ENCODE results near the gene ALOXE3.

ALOXE3 gene

DNA sequence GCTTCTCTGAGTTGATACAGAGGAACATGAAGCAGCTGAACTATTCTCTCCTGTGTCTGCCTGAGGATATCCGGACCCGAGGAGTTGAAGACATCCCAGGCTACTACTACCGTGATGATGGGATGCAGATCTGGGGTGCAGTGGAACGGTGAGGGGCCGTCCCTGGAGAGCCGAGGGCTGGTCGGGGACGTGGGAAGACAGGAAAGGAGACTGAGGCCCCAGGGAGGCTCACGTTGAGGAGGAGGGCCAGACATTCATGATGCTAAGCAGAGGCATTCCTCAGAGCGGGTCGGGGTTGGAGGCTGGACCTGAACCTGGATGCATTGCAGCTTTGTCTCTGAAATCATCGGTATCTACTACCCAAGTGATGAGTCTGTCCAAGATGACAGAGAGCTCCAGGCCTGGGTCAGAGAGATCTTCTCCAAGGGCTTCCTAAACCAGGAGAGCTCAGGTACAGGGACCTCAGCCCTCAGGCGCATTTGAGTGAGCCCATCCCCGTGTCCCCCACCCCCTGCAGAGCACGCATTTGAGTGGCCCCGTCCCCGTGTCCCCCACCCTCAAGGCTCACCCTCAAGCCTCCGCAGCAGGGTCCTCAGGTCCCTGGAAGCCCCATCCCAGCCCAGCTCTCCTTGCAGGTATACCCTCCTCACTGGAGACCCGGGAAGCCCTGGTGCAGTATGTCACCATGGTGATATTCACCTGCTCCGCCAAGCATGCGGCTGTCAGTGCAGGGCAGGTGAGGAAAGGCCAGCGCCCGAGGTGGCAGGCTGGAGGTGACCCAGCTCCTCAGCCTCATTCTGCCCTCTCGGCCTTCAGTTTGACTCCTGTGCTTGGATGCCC is 71.2 kb downstream of the ALOXE3 start:
- no peak overlapping the region for H3K27ac ChIP-seq
- ChIA-PET POLR2A (ENCODE audit: low non-redundant PET) (no interaction called here), CTCF (interaction anchor here (1.5 kb wide), 1 partner anchor 11 kb away, joined by 8 read pairs; no protein-coding TSS in a partner anchor)
- no peak for DNase-seq (ENCODE audit: low spot score)
- TF ChIP-seq, protein P1, sequence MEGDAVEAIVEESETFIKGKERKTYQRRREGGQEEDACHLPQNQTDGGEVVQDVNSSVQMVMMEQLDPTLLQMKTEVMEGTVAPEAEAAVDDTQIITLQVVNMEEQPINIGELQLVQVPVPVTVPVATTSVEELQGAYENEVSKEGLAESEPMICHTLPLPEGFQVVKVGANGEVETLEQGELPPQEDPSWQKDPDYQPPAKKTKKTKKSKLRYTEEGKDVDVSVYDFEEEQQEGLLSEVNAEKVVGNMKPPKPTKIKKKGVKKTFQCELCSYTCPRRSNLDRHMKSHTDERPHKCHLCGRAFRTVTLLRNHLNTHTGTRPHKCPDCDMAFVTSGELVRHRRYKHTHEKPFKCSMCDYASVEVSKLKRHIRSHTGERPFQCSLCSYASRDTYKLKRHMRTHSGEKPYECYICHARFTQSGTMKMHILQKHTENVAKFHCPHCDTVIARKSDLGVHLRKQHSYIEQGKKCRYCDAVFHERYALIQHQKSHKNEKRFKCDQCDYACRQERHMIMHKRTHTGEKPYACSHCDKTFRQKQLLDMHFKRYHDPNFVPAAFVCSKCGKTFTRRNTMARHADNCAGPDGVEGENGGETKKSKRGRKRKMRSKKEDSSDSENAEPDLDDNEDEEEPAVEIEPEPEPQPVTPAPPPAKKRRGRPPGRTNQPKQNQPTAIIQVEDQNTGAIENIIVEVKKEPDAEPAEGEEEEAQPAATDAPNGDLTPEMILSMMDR (conservative IDR thresholded peaks at IDR 0.05; ENCODE audit: low read depth), result no peak

DNA sequence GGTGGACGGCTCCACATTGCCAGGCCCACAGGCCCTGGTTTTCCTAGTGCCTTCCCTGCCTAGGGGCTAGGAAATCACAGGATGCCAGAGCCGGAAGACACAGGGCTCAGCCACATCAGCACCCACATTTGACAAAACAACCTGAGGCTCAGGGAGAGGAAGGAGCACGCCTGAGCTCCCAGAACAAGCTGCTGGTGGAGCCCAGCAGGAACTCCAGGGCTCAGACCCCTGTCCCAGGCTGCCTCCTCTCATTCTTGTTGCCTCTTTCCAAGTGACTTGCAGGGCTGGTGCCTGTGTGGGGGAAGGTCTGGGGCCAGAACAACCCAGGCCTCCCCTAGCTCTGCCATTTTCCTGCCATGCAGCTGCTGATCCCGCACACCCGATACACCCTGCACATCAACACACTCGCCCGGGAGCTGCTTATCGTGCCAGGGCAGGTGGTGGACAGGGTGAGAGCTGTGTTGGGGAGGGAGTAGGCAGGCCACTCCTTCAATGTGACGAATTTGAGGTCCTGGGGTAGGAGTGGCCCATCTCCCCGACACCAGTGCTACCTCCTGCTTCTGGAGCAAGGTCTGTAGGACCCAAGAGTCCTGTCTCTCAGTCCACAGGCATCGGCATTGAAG is 71.9 kb downstream of the ALOXE3 start:
- POLR2A ChIA-PET (ENCODE audit: low non-redundant PET), result no interaction called here
- CTCF ChIA-PET, result interaction anchor here (0.5 to 1.5 kb wide), 2 partner anchors 11 to 623 kb away, joined by 3 to 8 read pairs; no protein-coding TSS in a partner anchor
- TF ChIP-seq, protein P1 (conservative IDR thresholded peaks at IDR 0.05; ENCODE audit: low read depth), result no peak
- DNase-seq (ENCODE audit: low spot score), result no peak
- no peak overlapping the region for H3K27ac ChIP-seq
